HEK293T (cell line): Measurements from ENCODE around the gene FOXD3.

Experiments used
- BHLHE40 ChIP-seq: fragments of 450-650 bp; IDR thresholded peaks from 2 replicates; pipeline ENCODE4 v1.6.1; 2016; ENCODE audit warnings: mild to moderate bottlenecking, moderate library complexity, borderline replicate concordance
- ELF4 ChIP-seq: fragments of 450-650 bp; IDR thresholded peaks from 2 replicates; pipeline ENCODE4 v1.6.1; 2017; ENCODE audit warnings: antibody characterized with exemption
- FOXA1 ChIP-seq: fragments of 450-650 bp; IDR thresholded peaks from 2 replicates; pipeline ENCODE4 v1.6.1; 2016; ENCODE audit warnings: mild to moderate bottlenecking
- FOXK2 ChIP-seq: fragments of 450-650 bp; IDR thresholded peaks from 2 replicates; pipeline ENCODE4 v1.6.1; 2016; ENCODE audit warnings: mild to moderate bottlenecking
- FOXM1 ChIP-seq: fragments of 450-650 bp; IDR thresholded peaks from 2 replicates; pipeline ENCODE4 v1.6.1; 2017; ENCODE audit warnings: mild to moderate bottlenecking, borderline replicate concordance
- HDGF ChIP-seq: fragments of 450-650 bp; IDR thresholded peaks from 2 replicates; pipeline ENCODE4 v1.6.1; 2017; ENCODE audit warnings: antibody characterized with exemption, borderline replicate concordance
- LEF1 ChIP-seq: fragments of 450-650 bp; IDR thresholded peaks from 2 replicates; pipeline ENCODE4 v1.6.1; 2017; ENCODE audit warnings: mild to moderate bottlenecking, borderline replicate concordance
- NFRKB ChIP-seq: fragments of 450-650 bp; IDR thresholded peaks from 2 replicates; pipeline ENCODE4 v1.6.1; 2016; ENCODE audit warnings: mild to moderate bottlenecking, moderate library complexity
- PKNOX1 ChIP-seq: fragments of 450-650 bp; IDR thresholded peaks from 2 replicates; pipeline ENCODE4 v1.6.1; 2016
- SP1 ChIP-seq: fragments of 450-650 bp; IDR thresholded peaks from 2 replicates; pipeline ENCODE4 v1.6.1; 2017
- SUZ12 ChIP-seq: fragments of 450-650 bp; IDR thresholded peaks from 2 replicates; pipeline ENCODE4 v1.6.1; 2016; ENCODE audit warnings: mild to moderate bottlenecking
- TARDBP ChIP-seq: fragments of 450-650 bp; IDR thresholded peaks from 2 replicates; pipeline ENCODE4 v1.6.1; 2016
- ZNF384 ChIP-seq: fragments of 450-650 bp; IDR thresholded peaks from 2 replicates; pipeline ENCODE4 v1.6.1; 2016

GRCh38 chr1:63328781-63329180 lies 6.4 kb downstream of the FOXD3 start:
- TF ChIP-seq BHLHE40 (no peak), NFRKB (no peak), SP1 (no peak), HDGF (no peak), FOXM1 (no peak), ELF4 (no peak), SUZ12 (no peak), TARDBP (no peak), ZNF384 (no peak), LEF1 (no peak), FOXA1 (no peak), FOXK2 (no peak), PKNOX1 (no peak)
